ENCODE measurements around the gene ZBED2.

The ZBED2 gene

GRCh38 chr3:111585217-111585616 is 9.9 kb downstream of the ZBED2 start:
- DNase-seq (ENCODE audit: low read depth in 1 of 2, low spot score in 1 of 2), result no peak
- no peak for TF ChIP-seq POLR2AphosphoS5 (IDR thresholded peaks at IDR 0.05; ENCODE audit: low read depth)
- TF ChIP-seq CTCF (IDR thresholded peaks at IDR 0.05; ENCODE audit: insufficient read depth, low read length), result no peak
- TF ChIP-seq GABPA (IDR thresholded peaks at IDR 0.05; ENCODE audit: low read depth), result no peak
- no peak for TF ChIP-seq SPI1 (IDR thresholded peaks at IDR 0.05; ENCODE audit: borderline replicate concordance, low read depth)
- TF ChIP-seq, protein P1, sequence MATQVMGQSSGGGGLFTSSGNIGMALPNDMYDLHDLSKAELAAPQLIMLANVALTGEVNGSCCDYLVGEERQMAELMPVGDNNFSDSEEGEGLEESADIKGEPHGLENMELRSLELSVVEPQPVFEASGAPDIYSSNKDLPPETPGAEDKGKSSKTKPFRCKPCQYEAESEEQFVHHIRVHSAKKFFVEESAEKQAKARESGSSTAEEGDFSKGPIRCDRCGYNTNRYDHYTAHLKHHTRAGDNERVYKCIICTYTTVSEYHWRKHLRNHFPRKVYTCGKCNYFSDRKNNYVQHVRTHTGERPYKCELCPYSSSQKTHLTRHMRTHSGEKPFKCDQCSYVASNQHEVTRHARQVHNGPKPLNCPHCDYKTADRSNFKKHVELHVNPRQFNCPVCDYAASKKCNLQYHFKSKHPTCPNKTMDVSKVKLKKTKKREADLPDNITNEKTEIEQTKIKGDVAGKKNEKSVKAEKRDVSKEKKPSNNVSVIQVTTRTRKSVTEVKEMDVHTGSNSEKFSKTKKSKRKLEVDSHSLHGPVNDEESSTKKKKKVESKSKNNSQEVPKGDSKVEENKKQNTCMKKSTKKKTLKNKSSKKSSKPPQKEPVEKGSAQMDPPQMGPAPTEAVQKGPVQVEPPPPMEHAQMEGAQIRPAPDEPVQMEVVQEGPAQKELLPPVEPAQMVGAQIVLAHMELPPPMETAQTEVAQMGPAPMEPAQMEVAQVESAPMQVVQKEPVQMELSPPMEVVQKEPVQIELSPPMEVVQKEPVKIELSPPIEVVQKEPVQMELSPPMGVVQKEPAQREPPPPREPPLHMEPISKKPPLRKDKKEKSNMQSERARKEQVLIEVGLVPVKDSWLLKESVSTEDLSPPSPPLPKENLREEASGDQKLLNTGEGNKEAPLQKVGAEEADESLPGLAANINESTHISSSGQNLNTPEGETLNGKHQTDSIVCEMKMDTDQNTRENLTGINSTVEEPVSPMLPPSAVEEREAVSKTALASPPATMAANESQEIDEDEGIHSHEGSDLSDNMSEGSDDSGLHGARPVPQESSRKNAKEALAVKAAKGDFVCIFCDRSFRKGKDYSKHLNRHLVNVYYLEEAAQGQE (IDR thresholded peaks at IDR 0.05; ENCODE audit: insufficient replicate concordance, low read depth), result no peak

DNA sequence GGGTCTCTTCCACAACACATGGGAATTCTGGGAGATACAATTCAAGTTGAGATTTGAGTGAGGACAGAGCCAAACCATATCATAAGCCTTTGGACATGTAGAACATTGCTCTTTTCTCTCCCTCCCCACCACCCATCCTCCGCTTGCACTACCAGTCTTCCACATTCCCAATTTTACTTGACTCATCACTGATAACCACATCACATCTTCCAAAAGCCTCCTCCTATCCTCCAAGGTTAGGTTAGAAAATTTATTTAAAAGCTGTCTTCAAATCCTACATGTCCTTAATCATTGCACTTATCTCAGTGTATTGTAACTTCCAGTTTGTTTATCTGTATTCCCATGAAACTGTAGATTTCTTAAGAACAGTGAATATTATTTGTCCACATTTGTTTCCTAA is 10.4 kb downstream of the ZBED2 start:
- Histone ChIP-seq H3K27ac (replicated peaks) (no peak overlapping the region), H3K4me3 (replicated peaks; ENCODE audit: insufficient read depth, low read length) (no peak overlapping the region), H3K27me3 (ENCODE audit: insufficient read depth, poor library complexity, severe bottlenecking) (no peaks in the 10 kb centered on the region)
- TF ChIP-seq GABPA (IDR thresholded peaks at IDR 0.05; ENCODE audit: low read depth), result no peak
- TF ChIP-seq, protein P1 (IDR thresholded peaks at IDR 0.05; ENCODE audit: insufficient replicate concordance, low read depth), result no peak
- TF ChIP-seq CTCF (IDR thresholded peaks at IDR 0.05; ENCODE audit: insufficient read depth, low read length), result no peak
- TF ChIP-seq POLR2AphosphoS5 (IDR thresholded peaks at IDR 0.05; ENCODE audit: low read depth), result no peak
- no peak for TF ChIP-seq SPI1 (IDR thresholded peaks at IDR 0.05; ENCODE audit: borderline replicate concordance, low read depth)
- DNase-seq (ENCODE audit: low read depth in 1 of 2, low spot score in 1 of 2), result no peak

More at GRCh38 chr3:111585217-111585616, 9.9 kb downstream of the ZBED2 start:
- Histone ChIP-seq H3K27ac (replicated peaks) (no peak overlapping the region), H3K4me3 (replicated peaks; ENCODE audit: insufficient read depth, low read length) (no peak overlapping the region), H3K27me3 (ENCODE audit: insufficient read depth, poor library complexity, severe bottlenecking) (no peaks in the 10 kb centered on the region)

GRCh38 chr3:111582120-111582474 is 13.0 kb downstream of the ZBED2 start:
- Histone ChIP-seq H3K27ac (replicated peaks) (no peak overlapping the region), H3K4me3 (replicated peaks; ENCODE audit: insufficient read depth, low read length) (no peak overlapping the region), H3K27me3 (ENCODE audit: insufficient read depth, poor library complexity, severe bottlenecking) (no peaks in the 10 kb centered on the region)
- TF ChIP-seq CTCF (IDR thresholded peaks at IDR 0.05; ENCODE audit: insufficient read depth, low read length), result no peak
- TF ChIP-seq, protein P1 (IDR thresholded peaks at IDR 0.05; ENCODE audit: insufficient replicate concordance, low read depth), result no peak
- TF ChIP-seq GABPA (IDR thresholded peaks at IDR 0.05; ENCODE audit: low read depth), result no peak
- TF ChIP-seq SPI1 (IDR thresholded peaks at IDR 0.05; ENCODE audit: borderline replicate concordance, low read depth), result no peak
- TF ChIP-seq POLR2AphosphoS5 (IDR thresholded peaks at IDR 0.05; ENCODE audit: low read depth), result no peak
- no peak for DNase-seq (ENCODE audit: low read depth in 1 of 2, low spot score in 1 of 2)

All from HL-60 (cell line).